Measurements from ENCODE around the gene SAAL1.

SAAL1 gene

GRCh38 chr11:18066626-18067025, 39.3 kb downstream of the SAAL1 start:
- H3K4me1 Mint-ChIP-seq (ENCODE audit: low read depth): no peaks in the 10 kb centered on the region
- no peak overlapping the region for H3K4me3 Mint-ChIP-seq
- no peaks in the 10 kb centered on the region for H3K36me3 Mint-ChIP-seq (ENCODE audit: low read depth)
- H3K27ac Mint-ChIP-seq: no peak overlapping the region
- H3K9me3 Mint-ChIP-seq: no peaks in the 10 kb centered on the region
- no peaks in the 10 kb centered on the region for H3K27me3 Mint-ChIP-seq (ENCODE audit: low read depth)
- DNase-seq (ENCODE audit: low spot score): no peak

DNA sequence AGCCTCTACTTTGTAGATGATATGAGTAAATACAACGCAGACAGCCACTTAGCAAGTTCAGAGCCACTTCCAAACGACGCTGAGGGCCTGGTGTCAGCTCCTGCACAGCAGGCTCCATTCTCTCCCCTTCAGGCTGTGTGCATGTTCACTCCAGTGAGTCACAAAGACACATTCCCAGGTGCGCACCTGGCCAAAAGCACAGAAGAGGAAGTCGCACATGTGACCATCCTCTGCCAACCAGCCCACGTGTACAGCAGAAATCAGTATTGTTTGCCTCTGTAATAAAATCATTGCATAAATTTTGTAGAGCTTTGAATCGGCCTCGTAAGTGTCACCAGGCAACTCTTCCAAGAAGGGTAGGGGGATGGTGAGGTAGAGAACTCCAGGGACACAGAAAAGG, 40.3 kb downstream of the SAAL1 start:
- Mint-ChIP-seq H3K27me3 (ENCODE audit: low read depth) (no peaks in the 10 kb centered on the region), H3K4me1 (ENCODE audit: low read depth) (no peaks in the 10 kb centered on the region), H3K9me3 (no peaks in the 10 kb centered on the region), H3K36me3 (ENCODE audit: low read depth) (no peaks in the 10 kb centered on the region), H3K4me3 (no peak overlapping the region), H3K27ac (no peak overlapping the region)
- no peak for DNase-seq (ENCODE audit: low spot score)

DNA sequence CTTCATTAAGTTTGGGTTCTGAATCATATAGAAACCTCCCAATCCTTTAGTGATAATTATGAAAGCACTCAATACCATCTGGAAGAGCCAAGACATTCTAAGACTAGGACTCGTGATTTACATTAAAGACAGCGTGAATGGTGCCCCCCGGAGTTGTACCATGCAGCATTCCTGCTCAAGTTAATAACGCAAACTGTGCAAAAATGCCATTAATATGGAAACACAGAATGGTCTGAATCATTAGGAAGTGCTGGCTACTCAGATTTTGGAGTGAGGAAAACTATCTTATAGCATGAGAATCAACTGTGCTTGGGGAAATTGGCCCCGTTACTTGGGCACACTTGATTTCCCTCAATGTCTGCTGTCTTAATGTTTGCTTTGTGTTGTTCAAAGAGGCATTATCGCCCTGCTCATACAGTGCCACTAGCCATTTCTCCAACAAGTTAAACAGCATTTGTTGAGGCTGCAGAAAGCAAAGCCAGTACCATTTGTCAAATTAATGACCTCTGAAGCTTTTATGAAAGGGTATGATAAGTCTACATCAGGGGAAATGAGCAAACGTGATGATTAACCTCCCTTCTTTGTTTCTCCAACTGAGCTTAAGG, 41.3 kb downstream of the SAAL1 start:
- H3K4me1 Mint-ChIP-seq (ENCODE audit: low read depth): no peaks in the 10 kb centered on the region
- no peak overlapping the region for H3K27ac Mint-ChIP-seq
- DNase-seq (ENCODE audit: low spot score): no peak
- H3K36me3 Mint-ChIP-seq (ENCODE audit: low read depth): no peaks in the 10 kb centered on the region
- H3K9me3 Mint-ChIP-seq: no peaks in the 10 kb centered on the region
- H3K27me3 Mint-ChIP-seq (ENCODE audit: low read depth): no peaks in the 10 kb centered on the region
- H3K4me3 Mint-ChIP-seq: no peak overlapping the region

DNA sequence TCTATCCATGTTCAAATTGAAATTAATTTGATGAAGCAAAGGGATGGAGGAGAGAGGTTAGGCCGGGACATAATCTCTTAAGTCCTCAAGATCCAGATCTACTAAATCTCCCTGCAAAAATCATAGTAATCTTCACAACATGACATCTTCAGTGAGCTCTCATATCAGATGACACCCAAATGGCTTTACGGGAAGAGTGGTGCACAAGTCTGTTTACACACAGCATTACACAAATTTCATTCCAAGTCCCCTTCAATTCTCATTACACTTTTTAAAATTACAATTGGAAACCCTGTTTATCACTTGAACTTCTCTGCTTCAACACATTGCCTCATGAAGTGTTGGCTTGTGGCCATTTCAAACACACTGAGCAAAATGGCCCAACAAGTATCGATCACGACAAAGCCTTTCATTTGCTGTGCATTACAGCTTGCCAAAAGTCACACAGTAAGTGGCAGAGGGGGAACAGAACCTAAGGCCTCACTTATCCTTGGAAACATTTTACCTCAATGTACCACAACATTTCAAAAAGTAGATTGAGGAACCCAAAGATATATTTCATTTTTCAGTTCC, 41.9 kb downstream of the SAAL1 start:
- Mint-ChIP-seq H3K9me3 (no peaks in the 10 kb centered on the region), H3K4me1 (ENCODE audit: low read depth) (no peaks in the 10 kb centered on the region), H3K4me3 (no peak overlapping the region), H3K27me3 (ENCODE audit: low read depth) (no peaks in the 10 kb centered on the region), H3K27ac (no peak overlapping the region), H3K36me3 (ENCODE audit: low read depth) (no peaks in the 10 kb centered on the region)
- DNase-seq (ENCODE audit: low spot score): no peak

DNA sequence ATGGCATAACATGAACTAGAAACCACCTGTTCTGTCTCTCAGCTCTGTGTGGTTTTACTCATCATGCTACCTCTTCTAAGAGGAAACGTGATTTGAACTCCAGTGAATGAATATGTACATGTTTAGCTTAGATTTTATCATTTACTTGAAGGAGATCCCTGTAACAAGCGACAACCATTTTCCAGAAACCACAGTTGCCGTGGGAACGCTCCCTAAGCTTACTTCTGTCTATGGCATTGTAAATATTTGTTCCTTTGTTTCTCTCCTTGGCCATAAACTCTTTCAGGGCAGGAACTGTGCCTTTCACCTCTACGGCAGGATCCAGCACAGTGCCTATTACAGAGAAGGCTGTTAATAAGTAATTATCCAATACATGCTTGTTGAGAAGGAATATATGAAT, 42.8 kb downstream of the SAAL1 start:
- no peaks in the 10 kb centered on the region for H3K36me3 Mint-ChIP-seq (ENCODE audit: low read depth)
- no peaks in the 10 kb centered on the region for H3K4me1 Mint-ChIP-seq (ENCODE audit: low read depth)
- no peak for DNase-seq (ENCODE audit: low spot score)
- H3K27me3 Mint-ChIP-seq (ENCODE audit: low read depth): no peaks in the 10 kb centered on the region
- H3K4me3 Mint-ChIP-seq: no peak overlapping the region
- H3K27ac Mint-ChIP-seq: no peak overlapping the region
- H3K9me3 Mint-ChIP-seq: no peaks in the 10 kb centered on the region

GRCh38 chr11:18061351-18061750, 44.5 kb downstream of the SAAL1 start:
- no peak for DNase-seq (ENCODE audit: low spot score)
- Mint-ChIP-seq H3K36me3 (ENCODE audit: low read depth) (no peaks in the 10 kb centered on the region), H3K27me3 (ENCODE audit: low read depth) (no peaks in the 10 kb centered on the region), H3K27ac (no peak overlapping the region), H3K9me3 (no peaks in the 10 kb centered on the region), H3K4me3 (no peak overlapping the region), H3K4me1 (ENCODE audit: low read depth) (no peaks in the 10 kb centered on the region)

- Mint-ChIP-seq H3K36me3 (ENCODE audit: low read depth) (no peaks in the 10 kb centered on the region), H3K9me3 (no peaks in the 10 kb centered on the region), H3K4me1 (ENCODE audit: low read depth) (no peaks in the 10 kb centered on the region), H3K27me3 (ENCODE audit: low read depth) (no peaks in the 10 kb centered on the region), H3K4me3 (no peak overlapping the region), H3K27ac (no peak overlapping the region)
- DNase-seq (ENCODE audit: low spot score): no peak
Measured at GRCh38 chr11:18056561-18057181, 49.2 kb downstream of the SAAL1 start.

GRCh38 chr11:18054511-18055103, 51.3 kb downstream of the SAAL1 start:
- Mint-ChIP-seq H3K9me3 (no peaks in the 10 kb centered on the region), H3K4me3 (no peak overlapping the region), H3K36me3 (ENCODE audit: low read depth) (no peaks in the 10 kb centered on the region), H3K27me3 (ENCODE audit: low read depth) (peaks cover 4% of the 10 kb centered on the region), H3K27ac (no peak overlapping the region), H3K4me1 (ENCODE audit: low read depth) (no peaks in the 10 kb centered on the region)
- DNase-seq (ENCODE audit: low spot score): no peak

GRCh38 chr11:18050848-18051247, 55.0 kb downstream of the SAAL1 start:
- Mint-ChIP-seq H3K4me1 (ENCODE audit: low read depth) (no peaks in the 10 kb centered on the region), H3K27ac (no peak overlapping the region), H3K9me3 (no peaks in the 10 kb centered on the region), H3K36me3 (ENCODE audit: low read depth) (no peaks in the 10 kb centered on the region), H3K27me3 (ENCODE audit: low read depth) (peaks cover 35% of the 10 kb centered on the region), H3K4me3 (no peak overlapping the region)
- no peak for DNase-seq (ENCODE audit: low spot score)

DNA sequence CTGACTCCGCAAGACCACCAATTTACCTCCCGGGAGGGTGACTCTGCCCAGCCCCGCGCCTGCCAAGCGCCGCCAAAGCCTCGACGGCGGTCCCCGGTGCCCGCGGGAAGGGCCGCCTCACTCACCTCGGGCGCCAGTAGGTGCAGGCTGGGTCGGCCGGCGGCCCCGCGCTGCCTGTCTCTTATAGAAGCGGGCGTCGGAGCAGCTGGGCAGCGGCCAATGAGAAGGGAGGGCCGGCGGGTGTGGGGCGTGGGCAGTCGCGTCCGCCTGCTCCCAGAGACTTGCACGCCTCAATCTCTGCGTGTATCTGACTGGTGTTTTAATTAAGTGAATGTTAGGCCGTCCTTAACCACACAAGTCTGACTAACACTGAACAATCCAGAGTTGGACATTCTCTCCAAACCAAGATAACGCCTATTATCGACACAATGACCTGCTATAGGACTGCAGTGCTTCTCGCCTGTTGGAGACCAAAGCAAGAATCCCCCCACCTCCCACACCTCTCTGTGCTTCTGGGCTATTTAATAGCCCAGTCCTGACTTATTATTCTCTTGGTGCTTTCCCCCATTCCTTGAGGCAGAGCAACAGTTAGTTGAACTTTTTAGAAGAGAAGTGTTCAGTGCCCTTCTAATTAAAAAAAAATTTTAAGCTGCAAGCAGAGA, 59.6 kb downstream of the SAAL1 start, which contains the start of gene TPH1:
Gene TPH1 (minus strand): TSS at position 154 of the 662 bp plus-strand sequence. CDS start 5,507 bp downstream, outside the sequence.
- H3K27me3 Mint-ChIP-seq (ENCODE audit: low read depth): peaks cover 69% of the 10 kb centered on the region
- H3K9me3 Mint-ChIP-seq: no peaks in the 10 kb centered on the region
- H3K36me3 Mint-ChIP-seq (ENCODE audit: low read depth): no peaks in the 10 kb centered on the region
- no peak for DNase-seq (ENCODE audit: low spot score)
- H3K27ac Mint-ChIP-seq: no peak within 1 kb of the TSS
- H3K4me3 Mint-ChIP-seq: no peak within 1 kb of the TSS
- H3K4me1 Mint-ChIP-seq (ENCODE audit: low read depth): no peaks in the 10 kb centered on the region

- H3K36me3 Mint-ChIP-seq (ENCODE audit: low read depth): no peaks in the 10 kb centered on the region
- no peak overlapping the region for H3K4me3 Mint-ChIP-seq
- DNase-seq (ENCODE audit: low spot score): no peak
- H3K27ac Mint-ChIP-seq: no peak overlapping the region
- no peaks in the 10 kb centered on the region for H3K9me3 Mint-ChIP-seq
- no peaks in the 10 kb centered on the region for H3K4me1 Mint-ChIP-seq (ENCODE audit: low read depth)
- peaks cover 26% of the 10 kb centered on the region for H3K27me3 Mint-ChIP-seq (ENCODE audit: low read depth)
Measured at GRCh38 chr11:18036456-18036855, 69.4 kb downstream of the SAAL1 start.

All from T-helper 2 cell treated with Interferon-gamma antibody and Interleukin-4, amounts not matched to agents 5 μg/mL and 100 μg/mL, for 36 hours (primary cell).